ENCODE measurements around the gene CEL.
"Not testable (repeated sequence)": the region's sequence is repeated elsewhere in the genome, so short reads cannot be mapped to it uniquely, and the experiment has no call there.

CEL gene

DNA sequence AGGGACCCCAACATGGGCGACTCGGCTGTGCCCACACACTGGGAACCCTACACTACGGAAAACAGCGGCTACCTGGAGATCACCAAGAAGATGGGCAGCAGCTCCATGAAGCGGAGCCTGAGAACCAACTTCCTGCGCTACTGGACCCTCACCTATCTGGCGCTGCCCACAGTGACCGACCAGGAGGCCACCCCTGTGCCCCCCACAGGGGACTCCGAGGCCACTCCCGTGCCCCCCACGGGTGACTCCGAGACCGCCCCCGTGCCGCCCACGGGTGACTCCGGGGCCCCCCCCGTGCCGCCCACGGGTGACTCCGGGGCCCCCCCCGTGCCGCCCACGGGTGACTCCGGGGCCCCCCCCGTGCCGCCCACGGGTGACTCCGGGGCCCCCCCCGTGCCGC lies 9.2 kb downstream of the CEL start:
- H4K5ac ChIP-seq (ENCODE audit: low read length); H3K4ac ChIP-seq (ENCODE audit: low read depth, low read length); H3K27ac ChIP-seq (ENCODE audit: low read depth, low read length); H3K4me1 ChIP-seq (ENCODE audit: control insufficient read depth, low read depth, low read length); H2BK15ac ChIP-seq (replicated peaks; ENCODE audit: low read depth); H3K23ac ChIP-seq (ENCODE audit: low read length); H2AK5ac ChIP-seq (ENCODE audit: low read length); H3K56ac ChIP-seq (ENCODE audit: low read length); DNase-seq; H3K79me2 ChIP-seq (ENCODE audit: control insufficient read depth, insufficient read depth, low read length); H2BK120ac ChIP-seq (ENCODE audit: low read depth, low read length); H3K36me3 ChIP-seq (ENCODE audit: control insufficient read depth, insufficient read depth, low read length); H2BK5ac ChIP-seq (ENCODE audit: low read length); H3K4me2 ChIP-seq (ENCODE audit: low read length); H4K8ac ChIP-seq (ENCODE audit: low read depth, low read length); H3K79me1 ChIP-seq (ENCODE audit: low read length); H3K4me3 ChIP-seq (ENCODE audit: low read length); H3K18ac ChIP-seq (ENCODE audit: low read length); H3K9ac ChIP-seq (ENCODE audit: low read length); H3K27me3 ChIP-seq (ENCODE audit: insufficient read depth, low read length, poor library complexity): not testable (repeated sequence)
- no CpG with 5 or more reads among the region's 31 CpGs for WGBS (ENCODE audit: extremely low coverage, insufficient coverage, low lambda C conversion rate)

DNA sequence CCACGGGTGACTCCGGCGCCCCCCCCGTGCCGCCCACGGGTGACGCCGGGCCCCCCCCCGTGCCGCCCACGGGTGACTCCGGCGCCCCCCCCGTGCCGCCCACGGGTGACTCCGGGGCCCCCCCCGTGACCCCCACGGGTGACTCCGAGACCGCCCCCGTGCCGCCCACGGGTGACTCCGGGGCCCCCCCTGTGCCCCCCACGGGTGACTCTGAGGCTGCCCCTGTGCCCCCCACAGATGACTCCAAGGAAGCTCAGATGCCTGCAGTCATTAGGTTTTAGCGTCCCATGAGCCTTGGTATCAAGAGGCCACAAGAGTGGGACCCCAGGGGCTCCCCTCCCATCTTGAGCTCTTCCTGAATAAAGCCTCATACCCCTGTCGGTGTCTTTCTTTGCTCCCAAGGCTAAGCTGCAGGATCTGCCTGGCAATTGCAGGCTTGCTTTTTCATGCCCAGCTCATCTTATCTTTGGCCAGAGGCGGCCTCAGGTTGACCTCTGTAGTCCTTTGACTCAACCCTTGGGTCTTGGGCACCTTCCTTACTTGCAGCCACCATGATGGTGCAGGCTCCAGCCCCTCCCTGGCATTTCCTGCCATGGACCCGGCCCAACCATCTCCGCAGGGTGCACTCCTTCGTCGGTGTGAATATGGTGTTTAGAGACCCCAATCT lies 9.8 kb downstream of the CEL start:
- Histone ChIP-seq H3K36me3 (ENCODE audit: control insufficient read depth, insufficient read depth, low read length) (no peaks in the 10 kb centered on the region), H3K27me3 (ENCODE audit: insufficient read depth, low read length, poor library complexity) (no peaks in the 10 kb centered on the region), H3K4me3 (ENCODE audit: low read length) (no peak overlapping the region), H3K4ac (ENCODE audit: low read depth, low read length) (no peak overlapping the region), H2BK15ac (replicated peaks; ENCODE audit: low read depth) (no peak overlapping the region), H2AK5ac (ENCODE audit: low read length) (no peak overlapping the region), H4K8ac (ENCODE audit: low read depth, low read length) (no peak overlapping the region), H3K9ac (ENCODE audit: low read length) (no peak overlapping the region), H3K4me1 (ENCODE audit: control insufficient read depth, low read depth, low read length) (no peaks in the 10 kb centered on the region), H3K56ac (ENCODE audit: low read length) (no peak overlapping the region), H2BK120ac (ENCODE audit: low read depth, low read length) (no peak overlapping the region), H3K79me2 (ENCODE audit: control insufficient read depth, insufficient read depth, low read length) (no peaks in the 10 kb centered on the region), H3K27ac (ENCODE audit: low read depth, low read length) (no peak overlapping the region), H3K23ac (ENCODE audit: low read length) (no peak overlapping the region), H3K79me1 (ENCODE audit: low read length) (no peaks in the 10 kb centered on the region), H2BK5ac (ENCODE audit: low read length) (no peak overlapping the region), H3K18ac (ENCODE audit: low read length) (no peak overlapping the region), H4K5ac (ENCODE audit: low read length) (no peak overlapping the region), H3K4me2 (ENCODE audit: low read length) (no peak overlapping the region)
- WGBS (ENCODE audit: extremely low coverage, insufficient coverage, low lambda C conversion rate): no CpG with 5 or more reads among the region's 33 CpGs
- DNase-seq: no peak

DNA sequence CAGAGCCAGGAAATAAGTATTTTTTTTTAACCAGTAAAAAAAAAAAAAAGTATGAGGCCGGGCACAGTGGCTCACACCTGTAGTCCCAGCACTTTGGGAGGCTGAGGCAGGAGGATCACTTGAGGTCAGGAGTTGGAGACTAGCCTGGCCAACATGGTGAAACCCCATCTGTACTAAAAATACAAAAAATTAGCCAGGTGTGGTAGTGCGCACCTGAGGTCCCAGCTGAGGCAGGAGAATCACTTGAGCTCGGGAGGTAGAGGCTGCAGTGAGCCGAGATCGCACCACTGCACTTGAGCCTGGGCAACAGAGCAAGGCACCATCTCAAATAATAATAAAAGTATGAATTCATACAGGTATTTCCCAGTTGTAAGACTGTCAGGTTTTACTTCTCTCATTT lies 10.4 kb downstream of the CEL start:
- H3K4me3 ChIP-seq (ENCODE audit: low read length); H3K18ac ChIP-seq (ENCODE audit: low read length); H3K36me3 ChIP-seq (ENCODE audit: control insufficient read depth, insufficient read depth, low read length); H3K4ac ChIP-seq (ENCODE audit: low read depth, low read length); H3K23ac ChIP-seq (ENCODE audit: low read length); DNase-seq; H2AK5ac ChIP-seq (ENCODE audit: low read length); H2BK120ac ChIP-seq (ENCODE audit: low read depth, low read length); H3K4me2 ChIP-seq (ENCODE audit: low read length); H2BK5ac ChIP-seq (ENCODE audit: low read length); H3K4me1 ChIP-seq (ENCODE audit: control insufficient read depth, low read depth, low read length); H4K5ac ChIP-seq (ENCODE audit: low read length); H3K79me2 ChIP-seq (ENCODE audit: control insufficient read depth, insufficient read depth, low read length); H3K79me1 ChIP-seq (ENCODE audit: low read length); H3K9ac ChIP-seq (ENCODE audit: low read length); H4K8ac ChIP-seq (ENCODE audit: low read depth, low read length); H3K56ac ChIP-seq (ENCODE audit: low read length); H2BK15ac ChIP-seq (replicated peaks; ENCODE audit: low read depth); H3K27ac ChIP-seq (ENCODE audit: low read depth, low read length); H3K27me3 ChIP-seq (ENCODE audit: insufficient read depth, low read length, poor library complexity): not testable (repeated sequence)
- no CpG with 5 or more reads among the region's 5 CpGs for WGBS (ENCODE audit: extremely low coverage, insufficient coverage, low lambda C conversion rate)

DNA sequence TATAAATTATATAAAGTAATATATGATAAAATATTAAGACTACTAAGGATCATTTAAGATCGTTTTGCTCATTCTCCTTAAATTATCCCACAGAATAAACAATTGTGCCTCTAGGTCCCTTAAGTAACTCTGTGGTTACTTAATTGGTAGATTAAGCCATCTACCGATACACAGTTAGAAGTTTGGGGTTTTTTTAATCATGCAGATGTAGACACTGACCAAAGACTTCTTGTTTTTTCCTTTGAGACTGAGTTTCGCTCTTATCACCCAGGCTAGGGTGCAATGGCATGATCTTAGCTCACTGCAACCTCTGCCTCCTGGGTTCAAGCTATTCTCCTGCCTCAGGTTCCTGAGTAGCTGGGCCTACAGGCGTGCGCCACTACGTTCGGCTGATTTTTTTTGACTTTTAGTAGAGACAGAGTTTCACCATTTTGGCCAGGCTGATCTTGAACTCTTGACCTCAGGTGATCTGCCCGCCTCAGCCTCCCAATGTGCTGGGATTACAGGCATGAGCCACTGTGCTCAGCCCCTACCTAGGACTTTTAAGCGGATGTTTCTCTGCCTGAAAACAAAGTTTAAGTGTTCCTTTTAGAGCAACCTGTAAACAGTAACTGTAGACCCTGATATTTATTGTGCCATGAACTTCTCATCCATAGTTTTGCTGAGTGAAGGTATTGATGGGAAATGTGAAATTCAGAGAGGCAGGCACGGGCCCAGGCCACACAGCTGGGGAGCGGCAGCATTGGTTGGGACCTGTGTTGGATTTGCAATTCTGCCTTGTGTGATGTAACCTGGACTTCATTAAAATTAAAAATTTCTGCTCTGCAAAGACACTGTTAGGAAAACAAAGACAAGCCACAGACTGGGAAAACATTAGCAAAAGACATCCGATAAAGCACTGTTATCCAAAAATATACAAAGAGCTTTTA lies 11.6 kb downstream of the CEL start:
- H3K4me1 ChIP-seq (ENCODE audit: control insufficient read depth, low read depth, low read length): no peaks in the 10 kb centered on the region
- H2AK5ac ChIP-seq (ENCODE audit: low read length): no peak overlapping the region
- H4K5ac ChIP-seq (ENCODE audit: low read length): no peak overlapping the region
- H3K4me2 ChIP-seq (ENCODE audit: low read length): no peak overlapping the region
- H2BK5ac ChIP-seq (ENCODE audit: low read length): no peak overlapping the region
- H3K23ac ChIP-seq (ENCODE audit: low read length): no peak overlapping the region
- H4K8ac ChIP-seq (ENCODE audit: low read depth, low read length): no peak overlapping the region
- H3K56ac ChIP-seq (ENCODE audit: low read length): no peak overlapping the region
- no CpG with 5 or more reads among the region's 12 CpGs for WGBS (ENCODE audit: extremely low coverage, insufficient coverage, low lambda C conversion rate)
- H3K4me3 ChIP-seq (ENCODE audit: low read length): no peak overlapping the region
- no peak overlapping the region for H3K18ac ChIP-seq (ENCODE audit: low read length)
- H3K79me2 ChIP-seq (ENCODE audit: control insufficient read depth, insufficient read depth, low read length): no peaks in the 10 kb centered on the region
- no peak overlapping the region for H2BK15ac ChIP-seq (replicated peaks; ENCODE audit: low read depth)
- no peaks in the 10 kb centered on the region for H3K79me1 ChIP-seq (ENCODE audit: low read length)
- no peak for DNase-seq
- H3K36me3 ChIP-seq (ENCODE audit: control insufficient read depth, insufficient read depth, low read length): no peaks in the 10 kb centered on the region
- H3K27me3 ChIP-seq (ENCODE audit: insufficient read depth, low read length, poor library complexity): no peaks in the 10 kb centered on the region
- no peak overlapping the region for H2BK120ac ChIP-seq (ENCODE audit: low read depth, low read length)
- H3K4ac ChIP-seq (ENCODE audit: low read depth, low read length): no peak overlapping the region
- H3K27ac ChIP-seq (ENCODE audit: low read depth, low read length): no peak overlapping the region
- no peak overlapping the region for H3K9ac ChIP-seq (ENCODE audit: low read length)

DNA sequence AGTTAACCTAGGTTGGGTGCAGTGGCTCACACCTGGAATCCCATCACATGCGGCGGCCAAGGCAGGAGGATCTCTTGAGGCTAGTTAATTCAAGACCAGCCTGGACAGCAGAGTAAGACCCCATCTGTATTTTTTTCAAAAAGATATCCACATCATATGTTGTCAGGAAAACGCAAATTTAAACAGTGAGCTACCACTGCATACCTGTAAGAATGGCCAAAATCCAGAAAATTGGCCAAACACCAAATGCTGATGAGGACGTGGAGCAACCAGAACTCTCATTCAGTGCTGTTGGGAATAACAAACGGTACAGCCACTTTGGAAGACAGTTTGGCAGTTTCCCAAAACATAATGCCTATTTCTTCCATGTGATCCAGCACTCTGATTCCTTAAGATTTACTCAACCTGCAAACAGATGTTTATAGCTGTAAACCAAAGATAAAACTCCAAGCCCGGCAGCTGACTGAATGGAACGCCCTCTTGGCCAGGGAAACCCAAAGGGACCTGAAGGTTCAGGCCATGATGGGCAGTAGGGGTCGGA lies 12.4 kb downstream of the CEL start:
- no peaks in the 10 kb centered on the region for H3K27me3 ChIP-seq (ENCODE audit: insufficient read depth, low read length, poor library complexity)
- no peak overlapping the region for H3K4me2 ChIP-seq (ENCODE audit: low read length)
- no peaks in the 10 kb centered on the region for H3K4me1 ChIP-seq (ENCODE audit: control insufficient read depth, low read depth, low read length)
- H3K4me3 ChIP-seq (ENCODE audit: low read length): no peak overlapping the region
- H3K56ac ChIP-seq (ENCODE audit: low read length): no peak overlapping the region
- H2AK5ac ChIP-seq (ENCODE audit: low read length): no peak overlapping the region
- H3K9ac ChIP-seq (ENCODE audit: low read length): no peak overlapping the region
- no peak overlapping the region for H3K27ac ChIP-seq (ENCODE audit: low read depth, low read length)
- no peaks in the 10 kb centered on the region for H3K79me2 ChIP-seq (ENCODE audit: control insufficient read depth, insufficient read depth, low read length)
- H3K79me1 ChIP-seq (ENCODE audit: low read length): no peaks in the 10 kb centered on the region
- H3K23ac ChIP-seq (ENCODE audit: low read length): no peak overlapping the region
- no peak overlapping the region for H3K4ac ChIP-seq (ENCODE audit: low read depth, low read length)
- H2BK120ac ChIP-seq (ENCODE audit: low read depth, low read length): no peak overlapping the region
- H3K18ac ChIP-seq (ENCODE audit: low read length): no peak overlapping the region
- H4K8ac ChIP-seq (ENCODE audit: low read depth, low read length): no peak overlapping the region
- H3K36me3 ChIP-seq (ENCODE audit: control insufficient read depth, insufficient read depth, low read length): no peaks in the 10 kb centered on the region
- WGBS (ENCODE audit: extremely low coverage, insufficient coverage, low lambda C conversion rate): no CpG with 5 or more reads among the region's 8 CpGs
- DNase-seq: no peak
- H4K5ac ChIP-seq (ENCODE audit: low read length): no peak overlapping the region
- no peak overlapping the region for H2BK5ac ChIP-seq (ENCODE audit: low read length)
- no peak overlapping the region for H2BK15ac ChIP-seq (replicated peaks; ENCODE audit: low read depth)
